ENCODE results near the gene ZNF444. TPM values are rescaled to one million over a fixed set of nuclear protein-coding genes. Genes with fewer than 3 reads are reported as not detected.
"Not testable (repeated sequence)": the region's sequence is repeated elsewhere in the genome, so short reads cannot be mapped to it uniquely, and the experiment has no call there.

ZNF444 gene
- polyA plus RNA-seq, 2 of the 4 experiments (the other 2 are of a cell fraction): 16.5 to 26.2 TPM

- ChIA-PET CTCF (no interaction called here), POLR2A (no interaction called here)
- no peak overlapping the region for H3K4me2 ChIP-seq
- H3K4me1 ChIP-seq: no peaks in the 10 kb centered on the region
- FAIRE-seq (no peak), ATAC-seq (no peak), DNase-seq (ENCODE audit: low read depth in 1 of 2, low spot score in 1 of 2) (no peak)
- no peak overlapping the region for H3K4me3 ChIP-seq
- peaks cover 4% of the 10 kb centered on the region; the same call in 1 of the 3 replicates for H3K9me3 ChIP-seq
- 55% methylated on average over 12 of the region's 12 CpGs for WGBS (ENCODE audit: missing lambda C conversion rate)
- H3K27ac ChIP-seq: no peak overlapping the region
- no peak for TF ChIP-seq RCOR1 (IDR thresholded peaks at IDR 0.05; ENCODE audit: low read depth, low read length)
- no peak for TF ChIP-seq FOSB (CRISPR knock-in tag; IDR thresholded peaks at IDR 0.05)
- no peak for TF ChIP-seq EHF (CRISPR knock-in tag; IDR thresholded peaks at IDR 0.05)
- no peak for TF ChIP-seq ESRRA (IDR thresholded peaks at IDR 0.05; ENCODE audit: borderline replicate concordance, low read length)
- TF ChIP-seq FOSL2 (IDR thresholded peaks at IDR 0.05): no peak
- TF ChIP-seq FOSL2 (CRISPR knock-in tag; IDR thresholded peaks at IDR 0.05): no peak
- no peak for TF ChIP-seq ELK1 (IDR thresholded peaks at IDR 0.05; ENCODE audit: low read depth, low read length)
- TF ChIP-seq PBX3 (IDR thresholded peaks at IDR 0.05): no peak
- no peak for TF ChIP-seq USF2 (IDR thresholded peaks at IDR 0.05)
- TF ChIP-seq TFCP2L1 (CRISPR knock-in tag; IDR thresholded peaks at IDR 0.05): no peak
- TF ChIP-seq ATOH8 (CRISPR knock-in tag; IDR thresholded peaks at IDR 0.05; ENCODE audit: low read depth): no peak
- no peak for TF ChIP-seq RARB (CRISPR knock-in tag; IDR thresholded peaks at IDR 0.05)
- TF ChIP-seq RNF2 (IDR thresholded peaks at IDR 0.05; ENCODE audit: borderline replicate concordance, low read depth): no peak
- no peak for TF ChIP-seq NPAS2 (CRISPR knock-in tag; IDR thresholded peaks at IDR 0.05; ENCODE audit: borderline replicate concordance)
- no peak for TF ChIP-seq KDM5A (IDR thresholded peaks at IDR 0.05)
- TF ChIP-seq NFE2L2 (conservative IDR thresholded peaks at IDR 0.05; ENCODE audit: low read length): no peak
- TF ChIP-seq MAZ (IDR thresholded peaks at IDR 0.05; ENCODE audit: borderline replicate concordance, low read depth, low read length): no peak
- no peak for TF ChIP-seq HEYL (CRISPR knock-in tag; IDR thresholded peaks at IDR 0.05)
- TF ChIP-seq CHD4 (IDR thresholded peaks at IDR 0.05; ENCODE audit: borderline replicate concordance): no peak
- no peak for TF ChIP-seq POLR2A (IDR thresholded peaks at IDR 0.05; ENCODE audit: low read length)
- TF ChIP-seq MYC (IDR thresholded peaks at IDR 0.05; ENCODE audit: borderline replicate concordance, low read length): no peak
These were observed 53.0 kb downstream of the ZNF444 start for GRCh38 chr19:56193981-56194640.

GRCh38 chr19:56197646-56198045 lies 56.6 kb downstream of the ZNF444 start, which contains the start of gene ZSCAN5B:
ZSCAN5B (minus strand) TSS chr19:56197783; CDS start chr19:56193052, 4,731 bp downstream.
- H3K4me1 ChIP-seq; H3K9me3 ChIP-seq; H3K27ac ChIP-seq; POLR2A ChIA-PET; DNase-seq (ENCODE audit: low read depth in 1 of 2, low spot score in 1 of 2); CTCF ChIA-PET; H3K4me2 ChIP-seq; H3K4me3 ChIP-seq; ATAC-seq; FAIRE-seq: not testable (repeated sequence)
- 72% methylated on average over 23 of the region's 23 CpGs for WGBS (ENCODE audit: missing lambda C conversion rate)

All from A549 (cell line).